ENCODE data around the gene CFLAR.
"Not testable (repeated sequence)": the region's sequence is repeated elsewhere in the genome, so short reads cannot be mapped to it uniquely, and the experiment has no call there.

CFLAR gene

GRCh38 chr2:201114350-201114749 lies 1.6 kb upstream of the CFLAR start:
- peak overlapping the region in 1 of 2 donors; percentile 77 for H3K27ac Mint-ChIP-seq
- peak overlapping the region; percentile 89 to 99 for H3K4me3 Mint-ChIP-seq
- no peaks in the 10 kb centered on the region for H3K27me3 Mint-ChIP-seq
- H3K4me1 Mint-ChIP-seq = peaks cover 40% of the 10 kb centered on the region
- H3K9me3 Mint-ChIP-seq = no peaks in the 10 kb centered on the region
- ATAC-seq (no peak), DNase-seq (no peak)

DNA sequence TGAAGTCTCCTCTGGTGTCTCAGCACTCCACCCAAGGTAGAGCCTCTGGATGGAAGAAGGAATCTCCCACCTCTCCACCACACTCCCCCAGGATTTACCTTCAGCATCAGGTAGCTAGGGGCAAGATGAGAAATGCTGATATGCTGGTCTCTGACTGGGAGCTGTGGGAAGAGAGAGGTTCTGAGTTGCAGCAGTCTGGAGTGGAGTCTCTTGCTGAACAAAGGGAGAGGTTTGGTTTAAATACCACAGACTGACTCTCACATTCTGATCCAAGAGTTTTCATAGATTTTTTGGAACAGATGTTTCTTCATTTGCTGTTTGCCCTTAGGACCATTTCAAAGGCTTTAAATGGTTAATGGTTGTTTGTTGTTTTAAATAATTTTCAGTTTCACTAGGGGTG lies 1.1 kb upstream of the CFLAR start:
- DNase-seq = no peak
- Mint-ChIP-seq H3K9me3 (no peaks in the 10 kb centered on the region), H3K27ac (peak overlapping the region; percentile 96 to 100), H3K4me3 (peak overlapping the region; percentile 89 to 99), H3K4me1 (peaks cover 40% of the 10 kb centered on the region), H3K27me3 (no peaks in the 10 kb centered on the region)
- no peak for ATAC-seq

- Mint-ChIP-seq H3K9me3 (no peaks in the 10 kb centered on the region), H3K4me1 (peaks cover 40% of the 10 kb centered on the region), H3K27me3 (no peaks in the 10 kb centered on the region), H3K4me3 (peak overlapping the region; percentile 89 to 99), H3K27ac (peak overlapping the region; percentile 98 to 100)
- ATAC-seq (peak; percentile 61), DNase-seq (peak; percentile 69 to 77)
Observed at GRCh38 chr2:201116959-201117734, 1.2 kb downstream of the CFLAR start.

DNA sequence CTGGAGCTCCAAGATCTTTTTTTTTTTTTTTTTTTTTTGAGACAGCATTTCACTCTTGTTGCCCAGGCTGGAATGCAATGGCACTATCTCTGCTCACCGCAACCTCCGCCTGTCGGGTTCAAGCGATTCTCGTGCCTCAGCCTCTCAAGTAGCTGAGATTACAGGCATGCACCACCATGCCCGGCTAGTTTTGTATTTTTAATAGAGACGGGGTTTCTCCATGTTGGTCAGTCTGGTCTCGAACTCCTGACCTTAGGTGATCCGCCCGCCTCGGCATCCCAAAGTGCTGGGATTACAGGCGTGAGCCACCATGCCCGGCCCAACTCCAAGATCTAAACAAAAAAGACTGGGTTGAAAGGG lies 1.8 kb downstream of the CFLAR start:
- peak; percentile 13 for ATAC-seq
- H3K4me1 Mint-ChIP-seq = peaks cover 45% of the 10 kb centered on the region

GRCh38 chr2:201118121-201118960 lies 2.4 kb downstream of the CFLAR start:
- Mint-ChIP-seq H3K4me3 (peak overlapping the region; percentile 89 to 99), H3K9me3 (no peaks in the 10 kb centered on the region), H3K27me3 (no peaks in the 10 kb centered on the region), H3K4me1 (peaks cover 45% of the 10 kb centered on the region), H3K27ac (peak overlapping the region; percentile 98 to 100)
- peak; percentile 72 for ATAC-seq
- DNase-seq = peak; percentile 90 to 94

More for the DNA sequence above, 1.8 kb downstream of the CFLAR start:
- not testable (repeated sequence) for H3K9me3 Mint-ChIP-seq, H3K27me3 Mint-ChIP-seq
- Mint-ChIP-seq H3K4me3 (peak overlapping the region; percentile 89 to 99), H3K27ac (peak overlapping the region; percentile 98 to 100)
- DNase-seq = peak; percentile 65 to 75

DNA sequence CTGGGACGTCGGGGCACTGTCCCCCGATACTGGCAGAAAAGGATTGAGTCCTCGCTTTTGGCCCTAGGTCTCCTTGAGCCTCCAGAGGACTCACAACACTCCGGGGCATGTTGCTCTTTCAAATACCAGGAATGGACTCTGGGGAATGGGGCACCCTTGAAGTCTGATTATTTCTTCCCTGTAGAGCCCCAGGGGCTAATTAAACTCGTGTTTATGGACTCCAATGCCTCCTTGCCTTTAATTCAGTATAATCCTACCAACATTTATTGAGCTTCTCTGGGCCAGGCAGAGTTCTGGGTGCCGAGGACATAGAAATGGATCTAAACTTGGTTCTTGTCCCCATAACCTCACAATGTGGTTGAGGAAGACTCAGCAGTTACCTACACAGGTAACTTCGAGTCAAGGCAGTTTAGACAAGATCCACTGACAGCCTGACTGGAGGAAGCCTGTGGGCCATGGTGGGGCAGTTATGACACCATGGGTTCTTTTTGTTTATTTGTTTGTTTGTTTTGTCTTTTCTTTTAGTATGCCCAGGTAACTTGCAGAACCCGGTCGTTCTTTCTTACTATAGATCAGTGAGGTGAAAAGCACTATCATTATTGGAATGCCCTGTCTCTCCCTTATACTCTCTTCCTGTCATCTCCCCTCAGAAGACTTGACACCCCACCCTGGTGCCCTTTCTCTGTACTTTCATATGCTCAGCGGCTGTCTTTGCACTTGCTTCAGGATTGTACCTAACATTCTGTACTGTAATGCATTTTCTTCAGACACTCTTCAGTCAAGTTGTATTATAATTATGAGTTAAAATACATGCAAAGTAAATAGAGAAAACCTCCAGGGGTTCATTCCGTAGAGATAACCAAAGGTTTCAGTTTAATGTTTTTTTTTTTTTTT lies 3.2 kb downstream of the CFLAR start:
- Mint-ChIP-seq H3K9me3 (no peaks in the 10 kb centered on the region), H3K4me3 (peak overlapping the region; percentile 89 to 99), H3K27ac (peak overlapping the region; percentile 98 to 100), H3K27me3 (no peaks in the 10 kb centered on the region), H3K4me1 (peaks cover 46% of the 10 kb centered on the region)
- ATAC-seq (peak; percentile 6), DNase-seq (peak in 1 of 2 donors; percentile 36)

- DNase-seq (peak in 1 of 2 donors; percentile 29), ATAC-seq (no peak)
- Mint-ChIP-seq H3K4me3 (peak overlapping the region; percentile 89 to 99), H3K9me3 (no peaks in the 10 kb centered on the region), H3K27ac (peak overlapping the region; percentile 78 to 88), H3K4me1 (peaks cover 49% of the 10 kb centered on the region), H3K27me3 (no peaks in the 10 kb centered on the region)
Observed at GRCh38 chr2:201122276-201122675, 6.3 kb downstream of the CFLAR start.

DNA sequence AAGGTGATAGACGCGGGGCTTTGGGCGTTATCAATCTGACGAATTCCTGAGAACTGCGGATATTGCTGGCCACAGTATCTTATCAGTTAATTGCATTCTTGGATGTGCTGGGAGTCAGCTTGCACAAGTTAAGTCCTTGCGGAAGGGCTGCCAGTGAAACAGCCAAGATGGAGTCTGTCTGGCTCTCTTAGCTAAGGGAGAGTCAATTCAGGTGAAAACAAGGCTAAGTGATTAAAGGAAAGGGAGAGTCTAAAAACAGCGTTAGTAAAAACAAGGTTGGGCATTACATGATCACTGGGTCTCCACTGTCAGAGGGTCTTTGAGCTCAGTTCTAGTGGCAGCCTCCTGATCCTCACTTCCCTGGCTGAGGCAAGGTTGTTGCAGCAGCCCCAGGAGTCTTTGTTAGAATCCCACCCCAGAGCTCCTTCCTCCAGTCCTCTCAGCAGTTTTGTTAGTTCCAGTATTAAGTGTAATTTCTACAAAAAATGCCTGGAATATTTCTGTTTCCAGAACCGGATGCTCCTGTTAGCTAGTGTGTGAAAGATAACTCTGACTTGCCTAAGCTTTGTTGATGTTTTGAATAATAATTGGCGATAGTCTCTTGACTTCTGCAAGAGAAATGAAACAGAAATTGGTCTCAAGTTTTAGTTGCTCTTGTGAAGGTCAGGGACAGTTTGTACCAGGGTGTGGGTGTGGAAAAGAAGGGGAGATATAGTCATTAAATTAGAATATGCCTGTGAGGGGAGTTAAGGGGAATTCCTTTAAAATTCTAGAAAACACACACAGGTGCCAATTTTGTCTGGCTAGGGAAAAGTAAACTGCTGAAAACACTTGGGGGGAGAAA lies 10.6 kb downstream of the CFLAR start:
- H3K9me3 Mint-ChIP-seq = no peaks in the 10 kb centered on the region
- H3K4me1 Mint-ChIP-seq = peaks cover 58% of the 10 kb centered on the region
- peak overlapping the region; percentile 87 to 92 for H3K27ac Mint-ChIP-seq
- peak overlapping the region; percentile 89 to 99 for H3K4me3 Mint-ChIP-seq
- peak; percentile 35 for ATAC-seq
- peak; percentile 23 to 52 for DNase-seq
- H3K27me3 Mint-ChIP-seq = no peaks in the 10 kb centered on the region

DNA sequence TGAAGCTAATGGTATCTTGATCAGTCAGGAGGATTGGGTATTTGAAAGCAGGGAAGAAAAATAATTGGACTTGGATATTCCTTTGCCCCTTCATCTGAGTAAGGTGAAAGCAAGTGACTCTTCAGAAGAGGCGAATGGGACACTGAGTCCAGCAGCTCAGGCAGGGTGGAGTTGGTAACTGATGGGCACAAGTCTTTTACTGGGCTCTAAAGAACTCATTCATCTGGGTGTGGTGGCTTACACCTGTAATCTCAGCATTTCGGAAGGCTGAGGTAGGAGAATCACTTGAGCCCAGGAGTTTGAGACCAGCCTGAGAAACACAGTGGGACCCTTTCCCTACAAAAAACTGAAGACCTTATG lies 11.2 kb downstream of the CFLAR start:
- H3K27me3 Mint-ChIP-seq = no peaks in the 10 kb centered on the region
- H3K27ac Mint-ChIP-seq = peak overlapping the region; percentile 87 to 92
- peak; percentile 6 for ATAC-seq
- DNase-seq = no peak
- H3K9me3 Mint-ChIP-seq = no peaks in the 10 kb centered on the region
- peak overlapping the region; percentile 89 to 99 for H3K4me3 Mint-ChIP-seq
- peaks cover 61% of the 10 kb centered on the region for H3K4me1 Mint-ChIP-seq

DNA sequence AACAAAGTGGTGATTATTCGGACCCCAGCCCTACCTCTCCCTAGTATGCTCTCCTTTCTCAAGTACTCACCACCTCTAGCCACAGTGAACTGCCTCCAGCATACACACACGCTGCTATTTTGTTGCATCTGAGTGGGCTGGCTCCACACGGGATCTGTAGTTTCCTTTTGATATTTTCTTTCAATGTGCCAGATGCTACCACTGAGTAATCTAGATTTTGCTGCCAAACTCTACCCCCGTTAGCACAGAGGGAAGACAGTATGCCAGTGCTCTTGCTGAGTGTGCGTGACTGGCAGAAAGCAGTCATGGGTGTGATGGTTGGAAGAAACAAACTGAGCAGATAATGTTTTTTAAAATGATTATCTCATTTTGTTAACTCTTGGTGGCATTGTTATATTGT lies 11.6 kb downstream of the CFLAR start:
- DNase-seq (peak; percentile 44 to 72), ATAC-seq (peak; percentile 32)
- Mint-ChIP-seq H3K4me3 (peak overlapping the region; percentile 89 to 99), H3K27me3 (no peaks in the 10 kb centered on the region), H3K9me3 (no peaks in the 10 kb centered on the region), H3K4me1 (peaks cover 61% of the 10 kb centered on the region), H3K27ac (peak overlapping the region; percentile 87 to 92)

DNA sequence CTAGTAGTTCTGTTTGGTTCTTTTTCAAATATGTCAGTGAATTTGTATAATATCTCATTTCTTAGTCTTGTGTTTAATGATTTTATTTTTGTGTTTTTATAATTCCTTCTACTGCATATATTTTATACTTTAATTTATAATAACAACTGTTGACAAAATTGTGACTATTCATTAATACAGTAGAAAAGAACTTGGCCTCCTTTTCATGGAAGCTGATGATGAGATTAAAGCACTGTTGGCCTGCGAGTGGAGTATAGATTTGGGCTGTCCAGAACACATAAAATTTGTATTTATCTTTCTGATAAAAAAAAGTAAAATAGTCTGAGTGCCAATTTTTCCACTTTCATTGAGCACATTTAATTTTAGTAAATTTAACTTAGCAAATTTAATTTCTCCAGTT lies 12.1 kb downstream of the CFLAR start:
- H3K4me1 Mint-ChIP-seq = peaks cover 61% of the 10 kb centered on the region
- no peak overlapping the region for H3K27ac Mint-ChIP-seq
- peak overlapping the region; percentile 89 to 99 for H3K4me3 Mint-ChIP-seq
- no peak for ATAC-seq
- no peaks in the 10 kb centered on the region for H3K9me3 Mint-ChIP-seq
- DNase-seq = no peak
- H3K27me3 Mint-ChIP-seq = no peaks in the 10 kb centered on the region

- ATAC-seq = peak; percentile 44
- H3K9me3 Mint-ChIP-seq = no peaks in the 10 kb centered on the region
- DNase-seq = peak in 1 of 2 donors; percentile 65
- H3K27me3 Mint-ChIP-seq = no peaks in the 10 kb centered on the region
- peak overlapping the region; percentile 89 to 94 for H3K27ac Mint-ChIP-seq
- H3K4me1 Mint-ChIP-seq = peaks cover 63% of the 10 kb centered on the region
- H3K4me3 Mint-ChIP-seq = peak overlapping the region; percentile 88 to 91
Observed at GRCh38 chr2:201128933-201129505, 13.1 kb downstream of the CFLAR start.

GRCh38 chr2:201130524-201131186 lies 14.7 kb downstream of the CFLAR start:
- ATAC-seq (peak; percentile 63), DNase-seq (peak; percentile 30 to 44)
- Mint-ChIP-seq H3K27me3 (no peaks in the 10 kb centered on the region), H3K4me1 (peaks cover 56% of the 10 kb centered on the region), H3K9me3 (no peaks in the 10 kb centered on the region), H3K4me3 (peak overlapping the region; percentile 85 to 91), H3K27ac (peak overlapping the region; percentile 94 to 95)

- H3K4me1 Mint-ChIP-seq = peaks cover 59% of the 10 kb centered on the region
- ATAC-seq = peak; percentile 35
- peak overlapping the region; percentile 85 to 91 for H3K4me3 Mint-ChIP-seq
- H3K27me3 Mint-ChIP-seq = no peaks in the 10 kb centered on the region
- no peaks in the 10 kb centered on the region for H3K9me3 Mint-ChIP-seq
- peak overlapping the region; percentile 95 to 96 for H3K27ac Mint-ChIP-seq
- no peak for DNase-seq
Observed at GRCh38 chr2:201132518-201132917, 16.6 kb downstream of the CFLAR start.

Measured in stimulated activated naive CD8-positive, alpha-beta T cell treated with anti-CD3 and anti-CD28 coated beads, Interleukin-15, amount 100 ng/mL, for 72 hours (primary cell).